ENCODE results near the gene SLC10A1.

- TF ChIP-seq CTCF (optimal IDR thresholded peaks at IDR 0.05 in 1 of 3, IDR thresholded peaks at IDR 0.05 in 1 of 3, conservative IDR thresholded peaks at IDR 0.05 in 1 of 3; ENCODE audit: extremely low read depth in 1 of 3, insufficient read depth in 2 of 3, low read length in 3 of 3) (no peak), EZH2 (IDR thresholded peaks at IDR 0.05; ENCODE audit: low read length) (no peak)
Measured at GRCh38 chr14:69789118-69789640, 7.9 kb downstream of the SLC10A1 start.

All from keratinocyte (primary cell).